Natural killer cell treated with Interleukin-12 subunit alpha and Interleukin-12 subunit beta and Interleukin-15 and Interleukin-18, amount 100 ng/mL, for 72 hours (primary cell): Measurements from ENCODE around the gene R3HDM2. TPM values are rescaled to one million over a fixed set of nuclear protein-coding genes. Genes with fewer than 3 reads are reported as not detected.
"Not testable (repeated sequence)": the region's sequence is repeated elsewhere in the genome, so short reads cannot be mapped to it uniquely, and the experiment has no call there.

Experiments used
- ATAC-seq, 2 donors: fragments of 150-1000 bp; cut with Tn5 transposase in 1 of 2; sonication (Bioruptor Pico), chemical (Tn5 transposase) in 1 of 2; 2 replicates each; pipeline ENCODE4 v1.10.0; 2021
- DNase-seq: peaks from one replicate; pipeline ENCODE4 v3.0.0; 2022; ENCODE audit warnings: low spot score
- H3K27ac Mint-ChIP-seq, 2 donors: 1 replicate in 1 of 2; 2 replicates in 1 of 2; pipeline ENCODE4 v1.8.0; 2022; ENCODE audit warnings: mixed read lengths in 2 of 2, mild to moderate bottlenecking in 1 of 2, moderate library complexity in 1 of 2
- H3K27me3 Mint-ChIP-seq, 2 donors: 1 replicate in 1 of 2; 2 replicates in 1 of 2; pipeline ENCODE4 v1.8.0; 2022; ENCODE audit warnings: mixed read lengths in 2 of 2
- H3K36me3 Mint-ChIP-seq: one replicate; pipeline ENCODE4 v1.8.0; 2022; ENCODE audit warnings: mixed read lengths
- H3K4me1 Mint-ChIP-seq, 2 donors: 1 replicate in 1 of 2; 2 replicates in 1 of 2; pipeline ENCODE4 v1.8.0; 2022; ENCODE audit warnings: low read depth in 2 of 2, mixed read lengths in 2 of 2, mild to moderate bottlenecking in 1 of 2
- H3K4me3 Mint-ChIP-seq: one replicate; pipeline ENCODE4 v1.8.0; 2022; ENCODE audit warnings: mixed read lengths
- H3K9me3 Mint-ChIP-seq: 2 replicates; pipeline ENCODE4 v1.8.0; 2022; ENCODE audit warnings: mixed read lengths
- total RNA-seq, 2 donors: library from RNA; stranded (reverse); gene quantifications; one replicate each; pipeline ENCODE4 v1.2.3, GENCODE V29; 2022

R3HDM2 gene
- total RNA-seq, 2 donors from 2014 or later, result 55.4 to 57.2 TPM

GRCh38 chr12:57355734-57356133 lies 75.1 kb downstream of the R3HDM2 start:
- no peaks in the 10 kb centered on the region for H3K27me3 Mint-ChIP-seq
- H3K4me3 Mint-ChIP-seq, result no peak overlapping the region
- H3K4me1 Mint-ChIP-seq, result peaks cover 0 to 5% of the 10 kb centered on the region in 2 donors
- ATAC-seq, result no peak
- no peaks in the 10 kb centered on the region for H3K9me3 Mint-ChIP-seq
- no peak for DNase-seq
- no peaks in the 10 kb centered on the region for H3K36me3 Mint-ChIP-seq
- H3K27ac Mint-ChIP-seq, result no peak overlapping the region

- H3K9me3 Mint-ChIP-seq, result no peaks in the 10 kb centered on the region
- H3K36me3 Mint-ChIP-seq, result no peaks in the 10 kb centered on the region
- no peak overlapping the region for H3K27ac Mint-ChIP-seq
- H3K4me3 Mint-ChIP-seq, result no peak overlapping the region
- DNase-seq (no peak), ATAC-seq (no peak)
- no peaks in the 10 kb centered on the region for H3K27me3 Mint-ChIP-seq
- peaks cover 0 to 5% of the 10 kb centered on the region in 2 donors for H3K4me1 Mint-ChIP-seq
Observed at GRCh38 chr12:57352166-57352565, 78.7 kb downstream of the R3HDM2 start.

DNA sequence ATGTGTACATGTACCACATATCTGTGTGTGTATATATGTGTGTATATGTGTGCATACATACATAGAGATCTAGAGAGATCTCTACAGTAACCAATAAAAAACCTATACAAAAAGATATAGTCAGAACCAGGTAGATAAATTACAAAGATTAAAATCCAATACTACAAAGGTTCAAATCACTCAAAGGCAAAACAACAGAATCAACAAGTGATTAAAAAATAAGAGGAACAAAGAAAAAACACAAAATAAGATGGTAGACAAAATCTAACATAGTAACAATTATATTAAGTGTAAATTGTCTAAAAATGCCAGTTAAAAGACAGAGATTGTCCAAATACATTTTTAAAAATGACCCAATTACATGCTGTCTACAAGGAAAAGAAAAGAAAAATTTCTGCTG lies 83.6 kb downstream of the R3HDM2 start:
- ATAC-seq (no peak), DNase-seq (no peak)
- peaks cover 6 to 14% of the 10 kb centered on the region in 2 donors for H3K4me1 Mint-ChIP-seq
- no peak overlapping the region for H3K4me3 Mint-ChIP-seq
- H3K9me3 Mint-ChIP-seq, result no peaks in the 10 kb centered on the region
- no peaks in the 10 kb centered on the region for H3K27me3 Mint-ChIP-seq
- no peak overlapping the region for H3K27ac Mint-ChIP-seq
- peaks cover 7% of the 10 kb centered on the region for H3K36me3 Mint-ChIP-seq

DNA sequence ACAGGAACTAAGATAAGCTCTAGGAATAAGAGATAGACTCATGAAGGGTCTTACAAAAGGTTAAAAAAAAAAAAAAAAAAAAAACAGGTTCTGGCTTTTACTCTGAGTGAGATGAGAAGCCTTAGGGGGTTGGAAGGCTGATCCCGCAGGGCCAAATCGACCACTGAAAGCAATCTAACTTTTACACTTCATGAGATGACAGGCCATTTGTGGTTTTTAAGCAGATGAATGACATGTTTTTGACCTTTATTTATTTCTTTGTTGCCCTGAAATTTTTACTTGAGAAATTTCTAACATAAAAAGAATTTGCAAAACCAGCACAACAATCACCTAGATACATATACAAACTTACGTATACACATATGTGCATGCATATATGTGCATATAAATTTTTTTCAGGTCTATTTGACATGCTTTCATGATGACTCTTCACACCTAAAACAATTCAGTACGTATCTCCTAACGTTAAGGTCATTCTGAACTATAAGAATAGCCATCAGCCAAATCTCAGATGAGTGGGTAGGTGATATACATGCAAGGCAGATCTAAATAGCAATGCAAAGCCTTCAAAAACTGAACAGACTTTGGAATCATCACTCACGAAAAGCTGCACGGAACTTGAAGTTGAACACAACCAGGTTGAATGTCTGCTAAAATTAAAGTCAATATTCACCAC lies 87.0 kb downstream of the R3HDM2 start:
- H3K4me1 Mint-ChIP-seq, result peaks cover 9 to 24% of the 10 kb centered on the region in 2 donors
- H3K27me3 Mint-ChIP-seq, result no peaks in the 10 kb centered on the region
- no peak overlapping the region for H3K27ac Mint-ChIP-seq
- H3K36me3 Mint-ChIP-seq, result peaks cover 7% of the 10 kb centered on the region
- no peaks in the 10 kb centered on the region for H3K9me3 Mint-ChIP-seq
- H3K4me3 Mint-ChIP-seq, result no peak overlapping the region
- no peak for DNase-seq
- ATAC-seq, result no peak

GRCh38 chr12:57342207-57342691 lies 88.6 kb downstream of the R3HDM2 start:
- DNase-seq (no peak), ATAC-seq (no peak)
- Mint-ChIP-seq H3K27ac (no peak overlapping the region), H3K4me3 (no peak overlapping the region), H3K9me3 (no peaks in the 10 kb centered on the region), H3K4me1 (peaks cover 9 to 24% of the 10 kb centered on the region in 2 donors), H3K36me3 (peaks cover 7% of the 10 kb centered on the region), H3K27me3 (no peaks in the 10 kb centered on the region)

DNA sequence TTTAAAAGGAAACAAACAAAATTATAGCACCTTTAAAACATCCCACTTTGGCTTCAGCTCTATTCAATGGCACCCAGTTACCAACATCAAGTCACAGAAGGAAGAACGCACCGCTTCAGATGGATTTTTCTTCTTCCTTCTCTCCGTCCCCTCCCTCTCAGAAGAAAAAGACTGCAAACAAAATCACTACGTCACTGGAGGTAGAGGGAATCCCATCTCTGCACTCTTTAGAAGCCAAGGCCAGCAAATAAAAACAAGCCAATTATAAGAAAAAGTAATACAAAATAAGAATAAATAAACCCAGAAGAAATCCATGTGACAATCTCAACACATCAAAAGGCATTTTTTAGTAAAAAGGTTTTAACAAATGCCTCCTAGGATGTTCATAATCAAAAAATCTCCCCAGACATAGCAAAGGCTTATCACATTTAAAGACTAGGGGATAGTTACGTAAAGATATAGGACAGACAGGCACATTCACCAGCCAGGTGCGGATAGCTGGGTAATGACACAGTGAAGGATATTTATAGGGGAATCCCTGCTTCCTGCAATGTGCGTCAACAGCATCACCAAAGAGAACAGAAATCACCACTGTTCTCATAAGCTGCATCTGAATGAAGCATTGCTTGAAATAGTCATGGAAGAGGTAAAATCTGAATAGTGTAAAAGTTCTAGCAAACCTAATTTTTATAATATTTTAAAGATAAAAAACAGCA lies 89.4 kb downstream of the R3HDM2 start:
- Mint-ChIP-seq H3K4me3 (no peak overlapping the region), H3K9me3 (peaks cover under 1% of the 10 kb centered on the region), H3K36me3 (peaks cover 7% of the 10 kb centered on the region)

GRCh38 chr12:57340104-57340503 lies 90.7 kb downstream of the R3HDM2 start:
- H3K27ac Mint-ChIP-seq, result peak overlapping the region in 1 of 2 donors; percentile 43
- ATAC-seq (no peak), DNase-seq (no peak)
- H3K4me3 Mint-ChIP-seq, result no peak overlapping the region
- H3K36me3 Mint-ChIP-seq, result peaks cover 7% of the 10 kb centered on the region
- peaks cover 3% of the 10 kb centered on the region for H3K9me3 Mint-ChIP-seq
- no peaks in the 10 kb centered on the region for H3K27me3 Mint-ChIP-seq
- peaks cover 9 to 24% of the 10 kb centered on the region in 2 donors for H3K4me1 Mint-ChIP-seq

More for the DNA sequence above, 89.4 kb downstream of the R3HDM2 start:
- Mint-ChIP-seq H3K27me3 (no peaks in the 10 kb centered on the region), H3K27ac (peak overlapping the region in 1 of 2 donors; percentile 32), H3K4me1 (peaks cover 9 to 24% of the 10 kb centered on the region in 2 donors)
- ATAC-seq, result no peak
- no peak for DNase-seq

GRCh38 chr12:57336299-57336698 lies 94.5 kb downstream of the R3HDM2 start:
- H3K9me3 Mint-ChIP-seq, ATAC-seq, H3K4me3 Mint-ChIP-seq, H3K36me3 Mint-ChIP-seq, H3K27me3 Mint-ChIP-seq, H3K27ac Mint-ChIP-seq, DNase-seq: not testable (repeated sequence)
- H3K4me1 Mint-ChIP-seq, result peaks cover 0 to 17% of the 10 kb centered on the region in 2 donors

GRCh38 chr12:57334219-57334618 lies 96.6 kb downstream of the R3HDM2 start:
- ATAC-seq (no peak), DNase-seq (no peak)
- Mint-ChIP-seq H3K9me3 (peaks cover 3% of the 10 kb centered on the region), H3K36me3 (peaks cover 4% of the 10 kb centered on the region), H3K4me1 (peaks cover 0 to 8% of the 10 kb centered on the region in 2 donors), H3K27ac (no peak overlapping the region), H3K4me3 (no peak overlapping the region), H3K27me3 (no peaks in the 10 kb centered on the region)

GRCh38 chr12:57332646-57333312 lies 98.1 kb downstream of the R3HDM2 start:
- peaks cover 0 to 5% of the 10 kb centered on the region in 2 donors for H3K4me1 Mint-ChIP-seq
- no peaks in the 10 kb centered on the region for H3K27me3 Mint-ChIP-seq
- ATAC-seq (no peak), DNase-seq (no peak)
- H3K9me3 Mint-ChIP-seq, result peaks cover 3% of the 10 kb centered on the region
- no peak overlapping the region for H3K27ac Mint-ChIP-seq
- H3K4me3 Mint-ChIP-seq, result no peak overlapping the region
- peaks cover 4% of the 10 kb centered on the region for H3K36me3 Mint-ChIP-seq

- Mint-ChIP-seq H3K27me3 (no peaks in the 10 kb centered on the region), H3K27ac (peak overlapping the region in 1 of 2 donors; percentile 1), H3K9me3 (no peaks in the 10 kb centered on the region), H3K4me3 (no peak overlapping the region), H3K4me1 (peaks cover 0 to 6% of the 10 kb centered on the region in 2 donors), H3K36me3 (peaks cover 9% of the 10 kb centered on the region)
- ATAC-seq (no peak), DNase-seq (no peak)
Observed at GRCh38 chr12:57330992-57331391, 99.9 kb downstream of the R3HDM2 start.

DNA sequence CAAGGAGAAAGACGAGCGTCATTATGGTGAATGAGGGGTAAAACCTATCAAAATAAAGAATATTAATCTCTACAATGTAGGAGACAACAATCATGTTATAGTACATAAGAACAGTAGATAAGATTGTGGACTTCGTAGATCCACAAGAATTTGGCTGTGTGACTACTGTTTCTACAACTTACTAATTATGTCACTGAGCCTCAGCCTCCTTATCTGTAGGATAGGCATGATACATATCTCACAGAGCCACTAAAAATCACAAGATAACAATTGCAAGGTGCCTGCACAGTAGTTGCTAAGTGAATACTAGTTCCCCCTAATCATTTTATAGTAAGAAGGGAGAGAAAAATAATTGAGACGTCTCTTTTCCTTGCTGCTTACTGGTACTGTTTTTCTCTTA lies 101.6 kb downstream of the R3HDM2 start:
- H3K27me3 Mint-ChIP-seq, result no peaks in the 10 kb centered on the region
- H3K27ac Mint-ChIP-seq, result no peak overlapping the region
- H3K4me3 Mint-ChIP-seq, result no peak overlapping the region
- H3K36me3 Mint-ChIP-seq, result peaks cover 10% of the 10 kb centered on the region
- no peaks in the 10 kb centered on the region for H3K9me3 Mint-ChIP-seq
- peaks cover 0 to 12% of the 10 kb centered on the region in 2 donors for H3K4me1 Mint-ChIP-seq
- DNase-seq, result no peak
- ATAC-seq, result no peak

DNA sequence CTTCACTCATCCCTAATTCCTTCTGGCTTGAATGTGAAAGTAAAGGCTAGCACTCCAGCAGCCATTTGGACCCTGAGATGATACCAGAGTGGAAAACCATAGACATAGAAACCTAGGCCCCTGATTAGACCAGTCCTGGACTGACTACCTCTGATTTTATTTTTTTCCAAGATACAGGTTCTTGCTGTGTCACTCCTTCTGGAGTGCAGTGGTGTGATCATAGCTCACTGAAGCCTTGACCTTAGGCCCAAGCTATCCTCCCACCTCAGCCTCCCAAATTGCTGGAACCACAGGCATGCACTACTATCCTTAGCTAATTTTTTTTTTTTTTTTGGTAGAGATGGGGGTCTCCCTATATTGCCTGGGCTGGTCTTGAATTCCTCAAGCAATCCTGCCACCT lies 105.4 kb downstream of the R3HDM2 start:
- ATAC-seq (no peak), DNase-seq (no peak)
- peaks cover 6% of the 10 kb centered on the region for H3K36me3 Mint-ChIP-seq
- H3K4me3 Mint-ChIP-seq, result no peak overlapping the region
- H3K9me3 Mint-ChIP-seq, result no peaks in the 10 kb centered on the region
- no peaks in the 10 kb centered on the region for H3K27me3 Mint-ChIP-seq
- H3K27ac Mint-ChIP-seq, result no peak overlapping the region
- peaks cover 0 to 10% of the 10 kb centered on the region in 2 donors for H3K4me1 Mint-ChIP-seq

DNA sequence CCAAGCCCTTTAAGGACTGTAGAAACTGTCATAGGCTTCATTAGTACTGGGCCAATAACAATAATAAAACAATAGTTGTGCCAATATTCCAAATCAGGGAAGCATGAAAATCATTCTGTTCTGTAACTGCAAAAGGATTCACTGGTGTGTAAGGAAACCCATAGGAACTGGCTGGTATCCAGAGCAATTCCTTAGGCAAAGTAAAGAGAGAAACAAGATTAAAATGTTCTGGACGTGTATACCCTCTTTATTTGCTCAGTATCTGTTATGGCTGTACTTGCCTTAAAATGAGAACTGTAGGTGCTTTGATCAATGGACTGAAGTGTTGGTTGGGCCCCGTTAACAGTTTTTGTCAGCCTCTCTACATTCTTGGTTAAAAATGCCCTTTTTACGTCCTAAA lies 107.4 kb downstream of the R3HDM2 start:
- no peaks in the 10 kb centered on the region for H3K9me3 Mint-ChIP-seq
- peaks cover 6% of the 10 kb centered on the region for H3K36me3 Mint-ChIP-seq
- no peaks in the 10 kb centered on the region for H3K27me3 Mint-ChIP-seq
- DNase-seq, result no peak
- peaks cover 0 to 10% of the 10 kb centered on the region in 2 donors for H3K4me1 Mint-ChIP-seq
- H3K27ac Mint-ChIP-seq, result no peak overlapping the region
- no peak for ATAC-seq
- H3K4me3 Mint-ChIP-seq, result no peak overlapping the region
